Activated effector memory CD4-positive, alpha-beta T cell treated with Interleukin-2 at 50 U/mL for 16 hours (primary cell): ENCODE results near the gene MAST3.
A peak's percentile ranks its signal among the peaks of the same experiment; 100 is the strongest.

Experiments used
- DNase-seq: peaks from one replicate; pipeline ENCODE4 v3.0.0-alpha.2; 2020

Gene MAST3

GRCh38 chr19:18097217-18097992 lies at the start of gene MAST3:
MAST3 (plus strand) TSS chr19:18097778; CDS start chr19:18097793, 15 bp downstream.
- DNase-seq: peak; percentile 94

GRCh38 chr19:18049385-18049784 lies 48.2 kb upstream of the MAST3 start:
- DNase-seq: no peak

- DNase-seq: no peak
Measured at GRCh38 chr19:18051887-18052286, 45.7 kb upstream of the MAST3 start.

DNA sequence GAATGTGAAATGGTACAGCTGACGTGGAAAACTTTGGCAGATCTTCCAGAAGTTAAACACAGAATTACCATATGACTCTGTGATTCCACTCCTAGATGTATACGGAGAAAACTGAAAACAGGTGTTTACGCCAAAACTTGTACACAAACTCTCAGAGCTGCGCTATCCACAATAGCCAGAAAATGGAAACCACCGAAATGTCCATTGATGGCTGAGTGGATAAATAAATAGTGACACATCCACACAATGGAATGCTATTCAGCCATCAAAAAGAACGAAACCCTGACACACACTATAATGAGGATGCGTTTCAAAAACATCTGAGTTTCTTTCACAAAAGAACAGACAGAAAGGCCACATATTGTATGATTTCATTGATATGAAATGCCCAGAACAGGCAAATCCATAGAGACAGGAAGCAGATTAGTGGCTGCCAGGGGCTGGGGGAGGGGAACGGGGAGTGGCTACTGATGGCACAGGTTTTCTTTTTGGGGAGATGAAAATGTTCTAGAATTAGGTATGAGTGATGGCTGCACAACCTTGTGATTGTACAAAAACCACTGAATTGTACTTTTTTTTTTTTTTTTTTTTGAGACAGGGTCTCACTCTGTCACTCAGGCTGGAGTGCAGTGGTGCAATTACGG lies 43.9 kb upstream of the MAST3 start:
- DNase-seq: no peak

- no peak for DNase-seq
Measured at GRCh38 chr19:18055967-18056366, 41.6 kb upstream of the MAST3 start.

DNA sequence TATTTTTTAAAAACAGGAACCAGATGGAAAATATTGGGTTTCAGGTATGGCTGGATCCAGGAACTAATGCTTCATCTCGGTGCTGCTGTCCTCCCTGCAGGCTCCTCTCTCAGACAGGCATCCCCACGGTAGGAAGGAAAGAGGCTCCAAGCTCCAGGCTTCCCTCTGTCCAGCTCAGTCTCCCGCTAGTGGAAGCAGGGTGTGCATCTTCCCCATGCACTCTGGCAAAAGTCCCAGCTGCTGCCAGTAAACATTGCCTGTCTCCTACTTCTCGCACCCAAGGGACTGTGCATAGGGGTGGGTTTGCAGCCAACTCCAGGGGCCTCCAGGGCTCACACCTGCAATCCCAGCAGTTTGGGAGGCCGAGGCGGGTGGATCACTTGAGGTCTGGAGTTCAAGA lies 40.0 kb upstream of the MAST3 start:
- no peak for DNase-seq

- peak; percentile 71 for DNase-seq
Measured at GRCh38 chr19:18058208-18059009, 39.2 kb upstream of the MAST3 start.

GRCh38 chr19:18059297-18059696 lies 38.3 kb upstream of the MAST3 start:
- DNase-seq: no peak

GRCh38 chr19:18059902-18060301 lies 37.7 kb upstream of the MAST3 start:
- no peak for DNase-seq

GRCh38 chr19:18060472-18060871 lies 37.1 kb upstream of the MAST3 start:
- DNase-seq: no peak

DNA sequence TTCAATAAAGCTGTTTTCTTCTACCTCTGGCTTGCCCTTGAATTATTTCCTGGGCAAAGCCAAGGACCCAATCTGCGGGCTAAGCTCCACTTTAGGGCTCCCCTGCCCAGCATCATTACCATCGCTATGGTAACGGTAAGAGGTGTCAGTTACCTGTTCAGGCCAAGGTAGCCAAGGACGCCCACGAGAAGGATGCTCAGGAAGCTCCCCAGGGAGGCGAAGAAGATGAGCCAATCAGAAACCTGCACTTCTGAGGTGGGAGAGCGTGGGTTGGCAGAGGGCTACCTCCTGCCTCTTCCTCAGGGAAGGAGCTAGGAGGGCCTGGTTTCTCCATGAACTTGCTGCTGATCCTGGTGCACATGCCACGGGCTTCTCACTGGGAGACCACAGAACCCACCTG lies 35.5 kb upstream of the MAST3 start:
- no peak for DNase-seq

DNA sequence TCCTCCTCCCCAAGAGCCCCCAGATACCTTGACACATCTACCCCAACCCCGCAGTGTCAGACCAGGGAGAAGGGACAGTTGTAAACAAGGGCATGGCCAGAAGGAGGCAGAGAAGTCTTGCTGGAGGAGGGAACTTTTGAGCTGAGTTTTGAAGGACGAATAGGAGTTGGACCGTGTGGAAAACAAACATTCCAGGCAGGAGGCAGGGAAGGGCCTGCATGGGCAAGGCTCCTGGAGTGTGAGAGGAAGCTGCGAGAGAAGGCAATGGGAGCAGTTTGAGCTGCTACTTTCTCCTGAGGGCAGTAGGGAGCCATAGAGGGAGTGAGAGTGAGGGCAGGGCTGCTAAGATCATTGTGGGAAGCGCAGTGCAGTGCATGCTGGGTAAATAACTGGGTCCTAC lies 34.1 kb upstream of the MAST3 start:
- DNase-seq: no peak

- DNase-seq: no peak
Measured at GRCh38 chr19:18065173-18065495, 32.4 kb upstream of the MAST3 start.

DNA sequence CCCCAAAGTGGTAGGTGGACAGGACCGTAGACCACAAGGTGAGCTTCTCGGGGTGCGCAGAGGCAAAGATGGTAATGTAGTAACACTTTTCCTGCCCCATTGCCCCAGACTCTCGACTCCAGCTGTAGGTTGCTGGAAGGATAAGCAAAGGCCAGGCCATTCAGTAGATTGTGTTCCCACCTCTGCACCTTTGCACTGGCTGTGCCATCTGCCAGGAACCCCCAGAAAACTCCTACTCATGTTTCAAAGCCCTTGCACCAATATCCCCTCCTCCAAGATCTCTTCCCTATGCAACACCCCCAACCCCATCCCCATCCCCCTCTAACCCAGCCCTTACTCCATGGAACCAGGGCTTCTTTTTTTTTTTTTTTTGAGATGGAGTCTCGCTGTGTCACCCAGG lies 29.2 kb upstream of the MAST3 start:
- DNase-seq: no peak

- DNase-seq: no peak
Measured at GRCh38 chr19:18069383-18069782, 28.2 kb upstream of the MAST3 start.

DNA sequence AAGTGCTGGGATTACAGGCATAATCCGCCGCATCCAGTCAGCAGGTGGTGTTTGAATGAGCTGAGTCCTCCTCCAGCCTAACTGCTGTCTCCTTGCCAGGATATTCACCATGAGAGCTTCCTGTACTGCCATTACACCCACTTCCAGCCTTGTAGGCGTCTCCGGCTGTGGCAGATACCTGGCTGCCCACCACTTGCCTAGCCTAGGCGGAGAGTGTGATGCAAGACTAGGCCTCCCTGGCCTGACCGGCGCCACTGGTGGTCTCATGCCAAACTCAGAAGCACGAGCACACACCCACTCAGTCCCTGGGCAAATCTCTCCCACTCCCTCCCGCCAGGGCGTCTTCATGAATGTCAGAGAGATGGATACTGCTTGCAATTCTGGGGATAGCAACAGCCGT lies 27.4 kb upstream of the MAST3 start:
- no peak for DNase-seq

DNA sequence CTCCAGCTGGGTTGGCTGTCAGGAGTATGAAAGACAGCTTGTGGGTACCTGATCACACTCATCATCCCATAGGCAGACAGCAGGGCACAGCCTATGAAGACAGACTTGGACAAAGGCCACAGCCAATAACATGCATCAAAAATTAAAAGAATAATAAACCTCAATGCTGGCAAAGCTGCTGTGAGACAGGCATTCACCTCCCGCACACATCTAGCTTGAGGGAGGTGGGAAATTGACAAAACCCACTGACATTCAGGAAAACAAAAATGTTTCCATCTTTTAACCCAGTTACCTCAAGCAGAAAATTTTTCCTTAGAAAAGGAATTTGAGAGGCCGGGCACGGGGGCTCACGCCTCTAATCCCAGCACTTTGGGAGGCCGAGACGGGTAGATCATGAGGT lies 25.2 kb upstream of the MAST3 start:
- DNase-seq: no peak

DNA sequence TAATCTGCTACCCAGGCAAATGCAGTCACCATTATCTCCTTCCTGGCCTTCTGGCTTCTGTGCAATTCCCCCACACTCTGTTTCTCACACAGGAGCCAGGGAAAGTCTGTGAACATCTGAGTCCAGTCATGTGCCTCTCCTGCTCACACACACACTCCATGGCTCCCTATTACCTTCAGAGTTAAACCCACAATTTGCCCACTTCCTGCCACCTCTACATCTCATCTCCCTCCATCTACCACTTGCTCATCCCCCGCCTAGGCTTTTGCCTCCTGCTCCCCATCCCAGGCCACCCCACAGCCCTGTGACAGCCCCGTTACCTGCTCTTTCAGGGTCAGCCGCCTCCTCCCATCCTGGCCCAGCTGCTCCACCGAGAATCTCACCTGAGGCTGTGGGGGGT lies 24.4 kb upstream of the MAST3 start:
- DNase-seq: no peak

GRCh38 chr19:18074192-18074591 lies 23.4 kb upstream of the MAST3 start:
- no peak for DNase-seq

- DNase-seq: no peak
Measured at GRCh38 chr19:18083929-18084684, 13.5 kb upstream of the MAST3 start.

GRCh38 chr19:18085702-18086457 lies 11.7 kb upstream of the MAST3 start:
- no peak for DNase-seq

DNA sequence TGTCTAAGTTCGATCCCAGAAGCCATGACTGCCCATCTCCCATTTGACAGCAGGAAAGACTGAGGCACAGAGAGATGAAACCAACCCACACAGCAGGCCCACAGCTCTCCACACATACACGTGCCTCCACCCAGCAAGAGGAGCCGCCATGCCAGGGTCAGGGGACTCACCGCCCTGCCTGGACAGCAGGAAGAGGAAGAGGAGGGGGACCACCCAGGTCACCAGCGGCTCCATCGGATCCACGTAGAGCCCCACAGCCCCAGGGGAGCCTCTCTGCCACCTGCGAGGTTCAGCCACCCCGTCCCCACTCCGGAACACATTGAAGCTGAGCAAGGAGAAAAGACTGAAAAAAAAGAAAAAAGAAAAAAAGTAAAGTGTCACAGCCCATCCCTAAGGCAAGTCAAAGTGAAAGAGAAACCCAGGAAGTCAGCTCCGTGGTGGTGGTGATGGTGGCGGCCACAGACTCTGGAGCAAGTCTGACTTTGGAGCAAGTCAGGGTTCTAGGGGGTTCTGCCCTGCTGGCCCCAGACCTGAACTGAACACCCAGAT lies 10.9 kb upstream of the MAST3 start, which contains the start of gene IL12RB1:
Gene IL12RB1 (minus strand): TSS at position 345 of the 549 bp plus-strand sequence. CDS start 111 bp downstream, at position 234.
- DNase-seq: peak; percentile 49
